ENCODE measurements around the gene DGKK.

DGKK gene, protein sequence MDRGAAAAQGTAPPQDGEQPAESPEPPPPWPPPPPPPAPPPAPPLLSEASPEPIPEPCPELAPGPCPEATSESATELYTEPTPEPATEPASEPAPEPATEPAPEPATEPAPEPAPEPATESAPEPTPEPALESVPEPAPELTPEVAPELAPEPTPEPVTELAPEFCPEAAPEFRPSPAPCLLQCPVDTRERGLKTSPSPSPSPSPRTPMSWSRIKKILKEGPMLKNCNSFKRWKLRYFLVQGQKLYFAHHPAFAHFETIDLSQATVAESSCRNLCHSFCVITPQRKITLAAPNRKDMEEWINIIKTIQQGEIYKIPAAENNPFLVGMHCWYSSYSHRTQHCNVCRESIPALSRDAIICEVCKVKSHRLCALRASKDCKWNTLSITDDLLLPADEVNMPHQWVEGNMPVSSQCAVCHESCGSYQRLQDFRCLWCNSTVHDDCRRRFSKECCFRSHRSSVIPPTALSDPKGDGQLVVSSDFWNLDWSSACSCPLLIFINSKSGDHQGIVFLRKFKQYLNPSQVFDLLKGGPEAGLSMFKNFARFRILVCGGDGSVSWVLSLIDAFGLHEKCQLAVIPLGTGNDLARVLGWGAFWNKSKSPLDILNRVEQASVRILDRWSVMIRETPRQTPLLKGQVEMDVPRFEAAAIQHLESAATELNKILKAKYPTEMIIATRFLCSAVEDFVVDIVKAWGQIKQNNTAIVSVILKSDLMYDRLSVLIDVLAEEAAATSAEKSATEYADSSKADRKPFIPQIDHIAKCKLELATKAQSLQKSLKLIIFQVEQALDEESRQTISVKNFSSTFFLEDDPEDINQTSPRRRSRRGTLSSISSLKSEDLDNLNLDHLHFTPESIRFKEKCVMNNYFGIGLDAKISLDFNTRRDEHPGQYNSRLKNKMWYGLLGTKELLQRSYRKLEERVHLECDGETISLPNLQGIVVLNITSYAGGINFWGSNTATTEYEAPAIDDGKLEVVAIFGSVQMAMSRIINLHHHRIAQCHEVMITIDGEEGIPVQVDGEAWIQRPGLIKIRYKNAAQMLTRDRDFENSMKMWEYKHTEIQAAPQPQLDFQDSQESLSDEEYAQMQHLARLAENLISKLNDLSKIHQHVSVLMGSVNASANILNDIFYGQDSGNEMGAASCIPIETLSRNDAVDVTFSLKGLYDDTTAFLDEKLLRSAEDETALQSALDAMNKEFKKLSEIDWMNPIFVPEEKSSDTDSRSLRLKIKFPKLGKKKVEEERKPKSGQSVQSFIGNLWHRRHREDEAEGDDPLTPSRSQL

DNA sequence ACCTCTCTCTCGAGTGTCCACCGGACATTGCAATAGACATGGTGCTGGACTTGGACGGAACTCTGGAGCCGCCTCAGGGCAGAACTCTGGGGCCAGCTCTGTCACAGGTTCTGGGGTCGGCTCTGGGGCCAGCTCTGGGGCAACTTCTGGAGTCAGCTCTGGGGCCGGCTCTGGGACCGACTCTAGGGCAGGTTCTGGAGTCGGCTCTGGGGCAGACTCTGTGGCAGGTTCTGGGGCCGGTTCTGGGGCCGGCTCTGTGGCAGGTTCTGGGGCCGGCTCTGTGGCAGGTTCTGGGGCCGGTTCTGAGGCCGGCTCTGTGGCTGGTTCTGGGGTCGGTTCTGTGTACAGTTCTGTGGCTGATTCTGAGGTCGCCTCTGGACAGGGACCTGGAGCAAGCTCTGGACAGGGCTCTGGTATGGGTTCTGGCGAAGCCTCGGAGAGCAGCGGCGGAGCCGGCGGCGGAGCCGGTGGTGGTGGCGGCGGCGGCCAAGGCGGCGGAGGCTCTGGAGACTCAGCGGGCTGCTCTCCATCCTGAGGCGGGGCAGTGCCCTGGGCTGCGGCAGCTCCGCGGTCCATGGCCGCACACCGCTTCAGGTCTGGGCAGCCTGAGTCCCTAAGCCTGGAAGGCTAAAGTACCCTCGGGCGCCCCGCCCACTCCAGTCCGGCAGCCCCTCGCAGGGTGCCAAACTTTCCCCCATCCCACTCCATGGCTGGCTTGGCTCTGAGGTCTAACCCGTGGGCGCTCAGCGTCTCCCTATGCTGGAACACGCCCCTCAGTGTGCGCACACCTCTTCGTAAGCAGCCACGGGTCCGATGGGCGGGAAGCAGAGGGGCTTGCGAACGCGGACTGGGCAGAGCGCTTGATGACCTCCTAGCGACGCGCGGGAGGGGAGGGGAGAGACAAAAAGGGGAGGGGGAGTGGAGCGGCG lies at the start of gene DGKK:
DGKK (minus strand) TSS at position 723 of the 929 bp plus-strand sequence; CDS start at position 576, 147 bp downstream.
- peak; percentile 58 for DNase-seq (ENCODE audit: low spot score)

DNA sequence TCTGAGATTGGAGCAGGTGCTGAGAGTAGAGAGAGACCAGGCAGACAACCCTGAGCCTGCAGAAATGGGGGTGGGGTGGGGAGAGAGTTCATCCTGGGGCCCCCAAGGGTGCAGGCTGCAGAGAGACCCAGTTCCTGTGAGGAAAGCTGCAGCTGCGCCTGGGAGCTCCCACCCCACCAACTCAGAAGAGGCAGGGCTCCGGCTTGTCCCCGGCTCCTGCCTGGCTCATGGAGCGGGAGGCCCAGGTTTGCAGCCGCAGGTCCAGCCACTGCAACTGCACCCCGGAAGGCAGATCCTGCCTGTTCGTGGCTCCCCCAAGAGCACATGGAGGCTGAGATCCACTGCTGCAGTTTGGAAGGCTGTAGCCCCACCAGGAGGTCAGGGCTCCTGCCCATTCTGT lies 44.2 kb upstream of the DGKK start:
- DNase-seq (ENCODE audit: low spot score), result no peak

DNA sequence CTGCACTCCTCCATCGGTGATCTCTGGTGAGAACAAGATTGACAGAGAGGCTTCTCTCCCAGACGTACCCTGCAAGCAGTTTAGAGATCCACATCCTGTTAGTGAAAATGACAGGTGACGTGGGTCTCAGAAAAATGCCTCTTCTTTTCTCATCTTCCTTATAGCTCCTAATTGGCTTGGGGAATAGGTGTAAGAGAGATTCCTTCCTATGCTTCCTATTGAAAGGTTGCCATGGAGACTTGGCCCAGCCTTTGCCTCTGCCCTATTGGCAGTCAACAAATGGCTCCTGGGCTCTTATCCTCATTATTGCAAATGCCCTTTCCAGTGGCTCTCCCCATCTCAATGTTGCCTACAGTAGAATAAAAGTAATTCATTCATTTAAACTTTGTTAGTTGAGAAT lies 26.5 kb upstream of the DGKK start:
- no peak for DNase-seq (ENCODE audit: low spot score)

DNA sequence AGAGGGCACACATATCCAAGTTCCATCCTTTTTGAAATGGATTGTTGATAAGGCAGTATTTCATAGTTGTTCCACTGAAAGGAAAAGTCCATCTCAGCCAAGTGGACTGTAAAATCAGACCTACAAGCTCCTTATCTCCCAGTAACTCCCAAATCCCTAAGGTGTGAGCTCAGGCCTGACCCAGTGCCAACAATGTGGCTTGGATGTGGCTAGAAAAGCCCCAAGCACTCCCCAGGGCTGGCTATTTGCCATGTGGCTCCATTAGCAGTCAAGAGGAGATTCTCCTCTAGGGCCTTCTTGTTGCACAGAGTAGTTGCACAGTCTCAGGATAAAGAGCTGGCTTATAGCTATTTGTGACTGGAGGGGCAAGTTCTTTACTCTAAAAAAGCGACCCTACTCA lies 25.0 kb upstream of the DGKK start:
- DNase-seq (ENCODE audit: low spot score), result no peak

DNA sequence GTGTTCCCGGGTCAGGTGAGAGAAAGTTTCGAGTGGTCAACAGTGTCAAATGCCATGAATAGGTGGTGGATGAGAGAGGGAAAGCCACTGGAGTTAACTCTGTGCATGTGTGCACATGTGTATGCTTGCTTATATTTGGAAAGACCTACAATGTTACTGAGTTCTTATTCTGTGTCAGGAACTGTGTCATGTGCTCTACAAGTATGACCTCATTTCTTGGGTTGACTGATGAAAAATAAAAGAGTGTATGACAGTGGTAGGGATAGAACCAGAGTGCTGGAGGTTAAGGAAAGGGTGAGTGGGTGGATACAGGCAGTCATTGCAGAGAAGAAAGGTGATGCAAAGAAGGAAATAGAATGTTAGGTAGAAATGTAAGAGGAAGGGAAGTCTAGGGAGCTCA lies 22.1 kb upstream of the DGKK start:
- DNase-seq (ENCODE audit: low spot score), result no peak

DNA sequence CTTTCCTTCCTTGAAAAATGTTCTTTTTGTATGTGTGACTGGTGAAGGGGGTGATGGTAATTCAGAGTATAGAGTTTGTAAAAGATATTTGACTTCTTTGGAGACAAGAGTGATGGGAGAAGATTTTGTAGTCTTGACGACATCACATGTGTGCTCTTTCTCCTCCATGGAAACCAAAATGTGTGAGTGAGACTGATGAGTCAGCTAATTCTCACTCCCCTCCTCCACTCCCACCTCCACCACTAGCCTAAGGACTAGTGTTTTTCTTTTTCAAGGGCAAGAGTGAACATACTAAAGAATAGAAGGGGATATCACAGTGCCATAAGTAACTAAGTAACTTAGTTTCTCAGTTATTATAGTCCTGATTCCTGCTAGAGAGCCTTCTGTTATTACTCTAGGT lies 14.0 kb upstream of the DGKK start:
- no peak for DNase-seq (ENCODE audit: low spot score)

DNA sequence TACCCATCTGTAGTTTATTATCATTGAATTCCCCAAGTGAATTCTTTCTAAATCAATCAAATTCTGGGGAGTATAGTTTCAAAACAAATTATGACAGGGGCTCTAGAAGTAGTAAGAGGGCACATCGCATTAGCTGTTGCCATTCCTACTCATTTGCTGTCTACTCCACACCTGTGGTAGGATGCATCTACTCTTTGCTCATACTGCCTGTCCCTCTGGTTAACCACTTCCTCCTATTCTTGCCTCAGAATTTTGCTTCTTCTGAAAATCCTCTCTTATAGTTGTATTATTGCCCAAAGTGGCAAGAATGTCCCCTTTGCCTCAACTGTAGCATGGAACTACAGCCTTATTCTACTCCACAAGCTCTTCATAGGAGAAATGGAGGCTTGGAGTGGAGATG lies 12.7 kb upstream of the DGKK start:
- DNase-seq (ENCODE audit: low spot score), result no peak

DNA sequence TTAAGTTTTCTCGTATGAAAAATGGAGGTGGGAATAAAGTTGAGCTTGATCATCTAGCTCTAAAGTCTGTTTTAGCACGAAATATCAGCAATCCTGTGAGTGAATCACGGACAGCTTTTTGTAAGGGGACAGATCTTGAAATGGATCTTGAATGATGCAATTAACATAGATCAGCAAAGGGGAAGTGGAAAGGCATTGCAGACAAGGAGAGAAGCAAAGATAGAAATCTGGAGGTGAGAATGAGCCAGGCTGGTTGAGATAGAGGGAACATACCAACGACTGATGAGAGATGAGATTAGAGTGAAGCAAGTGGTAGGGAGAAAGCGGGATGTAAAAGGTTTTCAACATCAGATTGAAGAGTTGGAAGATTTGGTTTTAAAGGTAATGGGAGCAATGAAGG lies 4.6 kb upstream of the DGKK start:
- no peak for DNase-seq (ENCODE audit: low spot score)

DNA sequence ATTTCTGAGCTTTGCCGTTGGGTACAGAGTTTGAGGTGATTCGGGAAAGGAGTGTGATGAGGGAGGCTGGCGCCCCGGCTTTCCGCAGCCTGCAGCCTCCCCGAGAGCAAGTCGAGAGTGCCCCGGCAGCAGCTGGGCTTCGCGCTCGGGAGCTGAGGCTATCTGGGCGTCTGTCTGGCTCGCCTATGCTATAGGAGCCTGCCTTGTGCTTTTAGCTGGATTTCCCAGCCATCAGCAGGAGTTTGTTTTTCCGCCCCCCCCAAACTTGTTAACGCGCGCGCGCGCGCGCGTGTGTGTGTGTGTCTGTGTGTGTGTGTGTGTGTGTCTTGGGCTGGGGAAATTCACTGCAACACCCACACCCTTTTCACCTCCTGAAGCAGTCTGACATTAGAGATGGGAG lies 765 bp upstream of the DGKK start:
- DNase-seq (ENCODE audit: low spot score), result no peak

DNA sequence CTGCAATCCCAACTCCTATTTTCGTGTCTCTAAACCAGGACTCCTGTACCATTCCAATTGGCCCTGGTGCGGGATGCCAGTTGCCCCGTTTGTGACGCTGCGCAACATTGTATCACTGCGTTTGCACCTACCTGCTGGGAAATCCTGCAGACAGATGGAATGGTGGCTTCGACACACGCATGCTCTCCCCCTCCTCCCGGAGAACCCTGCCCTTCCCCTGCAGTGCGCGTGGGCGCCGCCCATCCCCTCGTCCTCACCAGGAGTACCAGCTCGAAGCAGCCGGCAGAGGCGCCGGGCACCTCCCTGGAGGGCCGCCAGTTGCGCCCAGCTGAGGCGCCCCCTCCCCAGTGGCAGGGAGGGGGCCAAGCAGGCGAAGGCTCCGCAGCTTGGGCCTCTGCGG lies 1.4 kb downstream of the DGKK start:
- DNase-seq (ENCODE audit: low spot score), result no peak

DNA sequence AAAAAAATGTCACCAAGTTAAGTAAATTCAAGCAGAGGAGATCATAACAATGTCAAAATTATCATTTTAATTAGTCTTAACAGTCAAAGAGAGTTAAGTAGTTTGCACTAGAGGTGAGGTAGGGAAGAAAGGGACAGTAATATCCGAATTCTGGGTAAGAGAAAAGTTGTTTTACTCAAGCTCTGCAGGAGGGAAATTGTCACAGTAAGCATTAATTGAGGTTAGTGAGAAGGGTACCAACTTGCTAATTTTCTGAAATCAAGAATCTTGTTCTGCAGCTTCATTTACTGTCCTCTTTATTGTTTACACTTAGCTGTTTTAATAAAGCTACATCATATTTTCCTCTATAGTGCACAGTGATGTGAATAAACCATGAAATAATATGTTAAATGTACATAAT lies 11.0 kb downstream of the DGKK start:
- no peak for DNase-seq (ENCODE audit: low spot score)

DNA sequence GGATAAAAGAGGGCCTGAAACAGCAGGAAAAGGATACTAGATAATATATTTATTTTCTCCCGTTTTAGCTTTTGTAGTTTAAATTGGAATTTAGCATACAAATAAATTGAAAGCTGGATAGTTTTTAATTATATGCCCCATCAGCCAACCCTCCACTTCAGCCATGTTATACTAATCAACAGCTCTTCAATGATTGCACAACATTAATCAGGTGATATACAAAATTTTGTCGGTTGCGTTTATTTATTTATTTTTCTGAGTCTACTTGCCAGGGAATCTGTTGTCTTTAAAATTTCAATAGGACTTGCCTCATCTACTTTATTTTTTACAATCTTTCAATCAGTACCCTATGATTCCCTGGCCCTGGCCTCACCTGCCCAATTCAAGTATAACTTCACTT lies 12.1 kb downstream of the DGKK start:
- no peak for DNase-seq (ENCODE audit: low spot score)

DNA sequence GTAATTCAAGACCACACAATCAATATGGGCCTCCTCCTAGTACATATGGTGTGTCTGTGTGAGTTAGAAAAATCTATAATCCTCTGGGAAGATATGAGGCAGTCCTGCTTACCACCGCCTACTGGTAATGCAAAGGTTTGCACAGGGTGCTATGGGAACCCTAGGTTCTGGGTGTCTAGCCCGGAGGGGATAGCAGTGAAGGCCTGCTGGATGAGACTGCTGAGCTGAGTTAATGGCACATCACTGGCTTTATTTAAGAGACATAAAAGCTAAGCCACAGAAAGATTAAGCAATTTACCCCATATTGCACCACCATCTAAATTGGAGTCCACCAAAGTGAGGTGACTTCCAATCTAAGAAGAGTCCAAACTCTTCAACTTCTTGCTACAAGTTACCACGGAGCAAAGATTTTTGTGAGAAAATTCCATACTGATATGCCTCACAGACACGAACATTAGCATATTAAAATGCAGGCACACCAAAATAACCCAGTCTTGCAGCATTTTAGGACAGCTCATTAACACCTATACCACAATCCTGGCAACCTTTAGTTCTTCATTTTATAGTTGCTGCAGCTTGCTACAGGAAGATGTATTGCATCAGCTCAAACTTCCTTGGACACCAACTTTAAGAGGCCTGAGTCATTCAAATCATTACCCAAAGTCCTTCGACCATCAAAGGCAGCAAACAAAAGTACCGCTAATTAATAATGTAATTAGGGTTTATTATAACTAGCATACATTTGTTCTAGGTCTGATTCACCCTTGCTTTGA lies 13.7 kb downstream of the DGKK start:
- DNase-seq (ENCODE audit: low spot score), result no peak

DNA sequence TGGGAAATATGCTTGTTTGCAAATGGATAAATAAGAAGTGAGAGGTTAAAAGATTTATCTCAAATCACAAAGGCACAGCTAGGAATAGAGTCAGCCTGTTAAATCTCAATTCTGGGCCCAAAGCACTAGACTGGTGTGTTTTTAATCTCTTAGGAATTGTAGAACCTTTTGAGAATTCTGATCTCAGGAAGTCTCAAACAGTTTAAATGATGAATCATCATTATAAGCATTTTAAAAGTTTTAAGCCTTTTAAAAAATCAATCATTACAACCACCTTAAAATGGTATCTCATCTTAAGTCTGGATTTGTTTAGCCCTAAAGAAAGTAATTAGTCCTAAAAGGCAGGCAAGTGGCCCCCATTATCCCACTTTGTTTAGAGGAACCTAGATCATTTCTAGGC lies 17.8 kb downstream of the DGKK start:
- no peak for DNase-seq (ENCODE audit: low spot score)

DNA sequence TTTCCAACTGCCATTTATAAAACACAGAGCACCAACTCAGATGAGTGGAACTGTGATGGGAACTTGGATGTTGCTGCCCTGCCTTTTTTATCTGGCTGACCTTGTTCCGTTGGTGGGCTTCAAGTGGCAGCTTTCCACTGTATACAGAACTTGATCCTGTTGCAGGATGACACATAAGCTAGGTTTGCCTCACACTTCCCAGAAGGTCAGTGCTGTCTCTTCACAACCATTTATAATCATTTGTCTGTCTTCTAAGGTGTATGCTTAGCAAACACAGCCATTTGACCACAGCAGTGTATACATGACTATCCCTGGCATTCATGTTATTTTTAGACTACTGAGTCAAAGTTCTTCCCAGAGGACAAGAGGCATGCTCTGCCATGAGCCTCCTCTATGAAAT lies 20.3 kb downstream of the DGKK start:
- no peak for DNase-seq (ENCODE audit: low spot score)

DNA sequence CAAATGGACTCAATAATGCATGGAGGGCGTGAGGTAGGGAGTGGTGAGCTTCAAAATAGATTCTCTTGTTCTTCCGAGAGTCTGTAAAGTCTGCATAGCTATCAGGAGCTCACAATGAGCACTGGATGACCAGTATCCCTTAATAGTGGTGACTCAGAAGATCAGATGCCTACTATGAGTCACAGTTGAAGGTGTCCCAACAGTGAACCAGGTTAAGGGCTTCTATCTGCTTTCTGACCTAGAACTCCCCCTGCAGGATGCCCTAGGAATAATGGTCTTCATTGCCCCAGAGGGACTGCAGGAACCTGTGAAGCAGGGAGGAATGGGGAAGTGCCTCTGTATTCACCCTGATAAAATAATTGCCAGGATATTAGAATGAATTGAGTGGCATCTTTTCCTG lies 22.1 kb downstream of the DGKK start:
- DNase-seq (ENCODE audit: low spot score), result peak; percentile 7

DNA sequence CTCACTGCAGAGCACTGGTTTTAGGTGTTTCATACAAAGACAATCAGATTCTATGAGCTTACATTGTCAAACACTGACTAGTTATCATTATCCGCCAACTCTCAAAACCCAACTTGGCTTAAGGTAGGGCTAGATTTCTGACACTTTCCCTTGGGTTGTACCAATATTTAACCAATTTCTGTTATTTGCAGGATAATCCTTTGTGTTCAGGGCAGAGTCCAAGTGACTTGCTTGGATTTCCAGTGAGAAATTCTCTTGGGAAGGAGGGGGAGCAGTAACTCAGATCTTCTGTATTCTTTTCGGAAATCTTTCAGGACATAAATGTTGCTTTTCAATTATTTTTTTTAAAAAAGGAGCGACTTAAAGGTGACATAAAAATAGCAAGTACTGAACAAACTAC lies 23.1 kb downstream of the DGKK start:
- no peak for DNase-seq (ENCODE audit: low spot score)

DNA sequence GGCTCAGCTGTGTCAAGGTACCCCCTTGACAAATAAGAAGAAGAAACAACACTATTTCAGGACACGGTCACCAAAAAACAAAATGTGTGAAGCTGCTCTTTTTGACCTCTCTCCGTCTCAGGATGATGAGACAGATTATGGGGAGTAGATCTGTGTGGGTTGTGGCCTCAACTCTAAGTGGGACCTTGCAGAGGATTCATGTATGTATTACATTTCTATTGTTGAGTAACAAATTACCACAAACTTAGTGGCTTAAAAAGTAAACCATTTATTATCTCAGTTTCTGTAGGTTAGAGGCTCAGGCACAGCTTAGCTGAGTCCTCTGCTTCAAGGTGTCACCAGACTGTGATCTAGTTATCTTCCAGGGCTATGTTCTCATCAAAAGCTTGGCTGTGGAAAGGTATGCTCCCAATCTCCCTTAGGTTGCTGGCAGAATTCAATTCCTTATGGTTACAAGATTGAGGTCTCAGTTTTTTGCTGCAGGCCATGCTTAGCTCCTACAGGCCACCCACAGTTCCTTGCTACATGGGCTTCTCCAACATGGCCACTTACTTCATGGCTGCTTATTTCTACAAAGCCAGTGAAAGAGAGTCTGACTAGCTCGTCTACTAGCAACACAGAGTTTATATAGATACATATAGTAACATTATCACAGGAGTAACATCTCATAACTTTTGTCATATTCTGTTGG lies 28.1 kb downstream of the DGKK start:
- no peak for DNase-seq (ENCODE audit: low spot score)

DNA sequence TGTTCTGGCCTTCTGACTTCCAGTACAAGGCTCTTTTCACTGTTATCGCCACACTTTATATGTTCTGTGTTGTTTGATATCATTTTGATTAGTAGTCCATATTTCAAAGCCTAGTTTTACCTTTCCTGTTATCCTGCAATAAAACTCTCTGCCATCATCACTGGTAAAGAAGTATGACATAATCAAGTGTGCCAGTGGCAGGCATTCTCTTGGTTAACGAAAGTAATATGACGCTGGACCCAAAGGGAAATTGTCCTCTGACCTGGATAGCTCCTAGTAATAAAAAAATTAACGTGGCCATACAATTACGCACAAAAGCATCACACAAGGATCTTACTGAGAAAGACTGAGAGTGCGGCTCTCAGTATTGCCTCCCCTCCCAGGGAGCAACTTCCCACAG lies 33.8 kb downstream of the DGKK start:
- DNase-seq (ENCODE audit: low spot score), result no peak

DNA sequence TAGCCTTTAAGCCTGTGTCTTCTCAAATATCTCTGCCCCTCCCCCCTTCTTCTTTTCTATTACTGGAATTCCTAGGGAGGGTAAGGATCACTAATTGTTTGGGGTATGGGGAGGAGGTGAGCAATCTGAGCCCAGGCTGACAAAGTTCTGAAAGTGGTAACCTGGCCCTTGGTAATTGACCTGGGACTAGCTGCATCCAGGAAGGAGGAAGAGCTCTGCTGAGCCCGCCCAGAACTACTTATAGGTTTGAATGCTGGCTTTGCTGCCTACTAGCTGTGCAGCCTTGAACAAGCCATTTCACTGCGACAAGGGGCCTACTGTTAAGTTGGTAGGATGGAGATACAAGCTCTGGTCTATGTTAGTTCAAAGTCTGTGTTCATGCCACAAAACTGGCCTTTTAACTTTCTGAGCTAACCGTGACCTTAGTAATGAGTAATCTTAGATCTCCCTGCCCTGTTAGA lies 37.8 kb downstream of the DGKK start:
- DNase-seq (ENCODE audit: low spot score), result peak; percentile 27

Measured in iPS-NIHi11 (cell line).